Panc1 (cell line): ENCODE measurements around the gene PLAAT5. TPM values are rescaled to one million over a fixed set of nuclear protein-coding genes. Genes with fewer than 3 reads are reported as not detected.

Experiments used
- ATAC-seq: fragments of 200-7000 bp; cut with Tn5 transposase; 2 replicates; pipeline ENCODE4 v1.9.1; 2020; ENCODE audit warnings: mild to moderate bottlenecking, moderate library complexity
- BruUV-seq: library from RNA; stranded (reverse); fragments of 400-500 nt; replicated peaks from 2 replicates; lab custom pipeline; 2021; lab: Mats Ljungman, UMichigan
- CTCF ChIA-PET: fragments of 300-600 bp; sonication (Branson Sonifier 250); formaldehyde crosslinking; loops from one replicate; lab custom pipeline; 2022; ENCODE audit warnings: antibody characterized with exemption; lab: Charles Lee
- POLR2A ChIA-PET: fragments of 300-600 bp; sonication (Branson Sonifier 250); formaldehyde crosslinking; loops from one replicate; lab custom pipeline; 2022; ENCODE audit warnings: antibody characterized with exemption; lab: Charles Lee
- DNase-seq: peaks from one replicate; pipeline ENCODE4 v3.0.0-alpha.2; 2010; ENCODE audit warnings: low read depth, low spot score
- H3K27ac ChIP-seq: 2 replicates; pipeline ENCODE4 v1.5.1; 2011; ENCODE audit warnings: mild to moderate bottlenecking, low read length, inconsistent platforms
- H3K27me3 ChIP-seq: fragments of 200-500 bp; sonication (Bioruptor generic); 2 replicates; pipeline ENCODE4 v1.6.0; 2014; ENCODE audit warnings: low read length, inconsistent platforms; ENCODE audit not compliant: control insufficient read depth, insufficient read depth
- H3K36me3 ChIP-seq: fragments of 200-500 bp; sonication (Bioruptor generic); 2 replicates; pipeline ENCODE4 v1.5.1; 2014; ENCODE audit warnings: inconsistent platforms, mild to moderate bottlenecking, low read length, moderate library complexity; ENCODE audit not compliant: control insufficient read depth, insufficient read depth
- H3K4me1 ChIP-seq: 2 replicates; pipeline ENCODE4 v1.5.1; 2011; ENCODE audit warnings: inconsistent platforms, mild to moderate bottlenecking, low read length, moderate library complexity; ENCODE audit not compliant: control insufficient read depth, insufficient read depth
- H3K4me3 ChIP-seq, 2 experiments: 2 replicates each; pipeline ENCODE4 v1.5.1; 2011 to 2012; ENCODE audit warnings: low read depth in 2 of 2, low read length in 2 of 2, mild to moderate bottlenecking in 2 of 2, inconsistent platforms in 1 of 2, moderate library complexity in 1 of 2
- H3K9me3 ChIP-seq: fragments of 200-500 bp; sonication (Bioruptor generic); 2 replicates; pipeline ENCODE4 v1.5.1; 2014; ENCODE audit warnings: low read depth, mild to moderate bottlenecking, inconsistent platforms, low read length, moderate library complexity; ENCODE audit not compliant: control insufficient read depth, insufficient read depth
- CTCF ChIP-seq: fragments of 450-650 bp; IDR thresholded peaks from 2 replicates; pipeline ENCODE4 v1.5.1; 2017; ENCODE audit warnings: mild to moderate bottlenecking
- POLR2AphosphoS5 ChIP-seq: IDR thresholded peaks from 2 replicates; pipeline ENCODE4 v1.6.1; 2012; ENCODE audit warnings: mild to moderate bottlenecking, low read depth, low read length, moderate library complexity
- SIN3A ChIP-seq: IDR thresholded peaks from 2 replicates; pipeline ENCODE4 v1.6.1; 2012; ENCODE audit warnings: low read depth, mild to moderate bottlenecking, low read length, moderate library complexity, borderline replicate concordance; ENCODE audit not compliant: insufficient read depth
- TCF7L2 ChIP-seq: IDR thresholded peaks from 2 replicates; pipeline ENCODE4 v1.6.1; 2011; ENCODE audit warnings: mild to moderate bottlenecking, low read depth, low read length, inconsistent platforms
- in situ Hi-C: cut with HindIII; loops from 2 replicates; pipeline ENCODE4 v1.10.0; 2016; ENCODE audit warnings: low sequenced_read_pairs, low pct_unique_long_range_greater_than_20kb
- intact Hi-C: fragments of 100-400 bp; cut with micrococcal nuclease; formaldehyde crosslinking; loops from one replicate; pipeline ENCODE4 v1.10.0; 2022; ENCODE audit not compliant: unreplicated experiment
- total RNA-seq: library from RNA; stranded (reverse); gene quantifications from one replicate; pipeline ENCODE4 v1.2.1, GENCODE V29; 2021; ENCODE audit not compliant: unreplicated experiment
- TF ChIP-seq, protein P1 (sequence below), 2 experiments: IDR thresholded peaks; 2 replicates each; pipeline ENCODE4 v1.6.1; 2011 to 2012; ENCODE audit warnings: low read depth in 2 of 2, control low read depth in 1 of 2, low read length in 1 of 2, mild to moderate bottlenecking in 1 of 2, moderate library complexity in 1 of 2; ENCODE audit not compliant: insufficient read depth in 1 of 2

Gene PLAAT5
- total RNA-seq, 1 experiment from 2014 or later = not detected

DNA sequence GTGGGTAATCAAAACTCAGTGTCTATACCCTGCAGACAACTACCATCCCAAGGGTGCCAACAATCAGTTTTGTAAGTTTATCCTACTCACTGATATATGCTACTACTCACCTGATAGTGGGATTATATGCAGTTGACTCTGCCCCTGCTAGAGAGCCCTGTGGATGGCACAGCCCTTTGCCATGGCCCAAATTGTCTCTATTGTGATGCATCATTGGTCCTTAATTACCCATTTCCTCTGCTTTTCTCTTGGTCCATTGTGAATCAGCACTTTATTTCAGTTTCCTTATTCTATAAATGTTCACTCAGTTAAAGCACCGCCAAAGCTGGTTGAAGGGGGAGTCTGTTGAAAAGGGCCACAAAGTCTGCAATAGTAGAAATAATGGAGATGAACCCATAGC, 42.3 kb downstream of the PLAAT5 start:
- in situ Hi-C loops (no loop called here), intact Hi-C loops (no loop called here)
- H3K4me1 ChIP-seq = no peaks in the 10 kb centered on the region
- H3K27ac ChIP-seq = no peak overlapping the region
- H3K4me3 ChIP-seq = no peak overlapping the region
- no peak for DNase-seq
- CTCF ChIA-PET = no interaction called here
- ATAC-seq = no peak
- POLR2A ChIA-PET = no interaction called here
- TF ChIP-seq TCF7L2 = no peak
- no peak for TF ChIP-seq POLR2AphosphoS5
- TF ChIP-seq, protein P1, sequence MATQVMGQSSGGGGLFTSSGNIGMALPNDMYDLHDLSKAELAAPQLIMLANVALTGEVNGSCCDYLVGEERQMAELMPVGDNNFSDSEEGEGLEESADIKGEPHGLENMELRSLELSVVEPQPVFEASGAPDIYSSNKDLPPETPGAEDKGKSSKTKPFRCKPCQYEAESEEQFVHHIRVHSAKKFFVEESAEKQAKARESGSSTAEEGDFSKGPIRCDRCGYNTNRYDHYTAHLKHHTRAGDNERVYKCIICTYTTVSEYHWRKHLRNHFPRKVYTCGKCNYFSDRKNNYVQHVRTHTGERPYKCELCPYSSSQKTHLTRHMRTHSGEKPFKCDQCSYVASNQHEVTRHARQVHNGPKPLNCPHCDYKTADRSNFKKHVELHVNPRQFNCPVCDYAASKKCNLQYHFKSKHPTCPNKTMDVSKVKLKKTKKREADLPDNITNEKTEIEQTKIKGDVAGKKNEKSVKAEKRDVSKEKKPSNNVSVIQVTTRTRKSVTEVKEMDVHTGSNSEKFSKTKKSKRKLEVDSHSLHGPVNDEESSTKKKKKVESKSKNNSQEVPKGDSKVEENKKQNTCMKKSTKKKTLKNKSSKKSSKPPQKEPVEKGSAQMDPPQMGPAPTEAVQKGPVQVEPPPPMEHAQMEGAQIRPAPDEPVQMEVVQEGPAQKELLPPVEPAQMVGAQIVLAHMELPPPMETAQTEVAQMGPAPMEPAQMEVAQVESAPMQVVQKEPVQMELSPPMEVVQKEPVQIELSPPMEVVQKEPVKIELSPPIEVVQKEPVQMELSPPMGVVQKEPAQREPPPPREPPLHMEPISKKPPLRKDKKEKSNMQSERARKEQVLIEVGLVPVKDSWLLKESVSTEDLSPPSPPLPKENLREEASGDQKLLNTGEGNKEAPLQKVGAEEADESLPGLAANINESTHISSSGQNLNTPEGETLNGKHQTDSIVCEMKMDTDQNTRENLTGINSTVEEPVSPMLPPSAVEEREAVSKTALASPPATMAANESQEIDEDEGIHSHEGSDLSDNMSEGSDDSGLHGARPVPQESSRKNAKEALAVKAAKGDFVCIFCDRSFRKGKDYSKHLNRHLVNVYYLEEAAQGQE (IDR thresholded peaks at IDR 0.05; ENCODE audit: insufficient read depth in 1 of 2, low read depth in 2 of 2, low read length in 1 of 2) = no peak
- no peak for TF ChIP-seq SIN3A
- TF ChIP-seq CTCF = no peak
- H3K36me3 ChIP-seq = no peaks in the 10 kb centered on the region
- peaks cover 10% of the 10 kb centered on the region for H3K27me3 ChIP-seq
- no TSS peak for BruUV-seq
- H3K9me3 ChIP-seq = no peaks in the 10 kb centered on the region

DNA sequence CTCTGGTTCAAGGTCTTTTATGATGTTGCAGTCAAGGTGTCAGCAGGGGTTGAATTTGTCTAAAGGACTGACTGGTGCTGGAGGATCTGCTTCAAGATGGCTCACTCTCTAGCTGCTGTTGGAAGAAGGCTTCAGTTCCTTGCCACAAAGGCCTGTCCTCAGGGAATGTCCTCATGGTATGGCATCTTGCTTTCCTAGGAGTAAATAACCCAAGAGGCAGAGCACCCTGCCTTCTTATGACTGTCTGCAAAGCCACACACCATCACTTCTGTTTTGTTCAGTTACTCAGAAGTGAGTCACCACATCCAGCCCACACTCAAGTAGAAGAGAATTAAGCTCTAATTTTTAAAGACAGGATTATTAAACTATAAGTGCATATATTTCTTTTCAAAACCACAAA, 45.2 kb downstream of the PLAAT5 start:
- ATAC-seq (no peak), DNase-seq (no peak)
- Histone ChIP-seq H3K4me1 (no peaks in the 10 kb centered on the region), H3K27me3 (peaks cover 11% of the 10 kb centered on the region), H3K36me3 (no peaks in the 10 kb centered on the region), H3K4me3 (no peak overlapping the region), H3K9me3 (no peaks in the 10 kb centered on the region), H3K27ac (no peak overlapping the region)
- no TSS peak for BruUV-seq
- in situ Hi-C loops = no loop called here
- no peak for TF ChIP-seq SIN3A
- TF ChIP-seq POLR2AphosphoS5 = no peak
- no peak for TF ChIP-seq TCF7L2
- no peak for TF ChIP-seq CTCF
- TF ChIP-seq, protein P1 (IDR thresholded peaks at IDR 0.05; ENCODE audit: insufficient read depth in 1 of 2, low read depth in 2 of 2, low read length in 1 of 2) = no peak
- ChIA-PET POLR2A (no interaction called here), CTCF (no interaction called here)
- intact Hi-C loops = no loop called here
